Measurements from ENCODE around the gene GET4.

The GET4 gene

GRCh38 chr7:882336-883035 is 6.1 kb downstream of the GET4 start:
- no peak overlapping the region for H3K4me3 ChIP-seq (ENCODE audit: low read length)
- TF ChIP-seq ZNF274 (IDR thresholded peaks at IDR 0.05; ENCODE audit: low read depth, low read length): no peak

DNA sequence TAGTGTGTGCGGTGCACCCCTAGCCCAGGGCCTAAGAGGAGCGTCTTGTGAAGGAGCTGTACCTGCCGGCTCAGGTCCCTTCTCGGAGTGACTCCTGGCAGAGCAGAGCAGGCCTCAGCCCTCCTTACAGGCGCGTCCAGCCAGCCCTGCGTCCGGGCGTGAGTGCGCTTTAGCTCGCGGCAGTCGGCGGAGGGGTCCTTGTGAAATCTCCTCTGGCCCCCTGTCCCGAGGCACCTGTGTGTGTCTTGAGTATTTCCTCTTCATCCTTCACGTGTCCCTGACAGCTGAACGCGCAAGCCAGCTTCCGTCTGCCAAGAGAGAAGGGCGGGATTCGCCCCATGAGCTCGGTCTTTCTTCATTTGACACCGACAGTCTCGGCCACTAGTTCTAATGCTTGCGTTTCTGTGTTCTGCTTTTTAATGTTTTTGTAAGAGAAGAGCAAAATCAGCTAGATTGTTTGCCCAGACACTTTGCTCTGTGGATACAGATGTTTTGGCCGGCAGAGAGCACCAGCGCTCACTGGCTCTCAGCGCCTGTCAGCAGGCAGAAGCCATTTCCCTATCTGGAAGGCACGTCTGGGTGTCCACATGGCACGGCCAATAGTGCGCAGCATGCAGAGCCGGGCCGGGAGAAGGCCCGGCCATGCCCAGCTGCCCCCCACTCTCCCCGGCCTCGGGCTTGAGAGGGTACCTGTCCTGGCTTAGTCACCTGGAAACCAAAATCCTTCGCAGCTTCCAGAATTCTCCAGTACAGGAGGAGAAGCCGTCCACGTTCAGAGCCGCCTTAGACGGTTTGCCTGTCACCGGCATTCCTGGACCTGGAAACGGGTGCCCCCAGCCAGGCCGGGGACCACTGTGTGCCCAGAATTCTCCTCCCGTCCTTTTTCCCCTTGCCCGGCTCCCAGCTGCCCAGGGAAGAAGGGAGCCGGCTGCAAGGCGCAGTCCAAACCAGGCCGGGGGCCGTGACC is 7.0 kb downstream of the GET4 start:
- TF ChIP-seq ZNF274 (IDR thresholded peaks at IDR 0.05; ENCODE audit: low read depth, low read length): no peak
- H3K4me3 ChIP-seq (ENCODE audit: low read length): no peak overlapping the region

DNA sequence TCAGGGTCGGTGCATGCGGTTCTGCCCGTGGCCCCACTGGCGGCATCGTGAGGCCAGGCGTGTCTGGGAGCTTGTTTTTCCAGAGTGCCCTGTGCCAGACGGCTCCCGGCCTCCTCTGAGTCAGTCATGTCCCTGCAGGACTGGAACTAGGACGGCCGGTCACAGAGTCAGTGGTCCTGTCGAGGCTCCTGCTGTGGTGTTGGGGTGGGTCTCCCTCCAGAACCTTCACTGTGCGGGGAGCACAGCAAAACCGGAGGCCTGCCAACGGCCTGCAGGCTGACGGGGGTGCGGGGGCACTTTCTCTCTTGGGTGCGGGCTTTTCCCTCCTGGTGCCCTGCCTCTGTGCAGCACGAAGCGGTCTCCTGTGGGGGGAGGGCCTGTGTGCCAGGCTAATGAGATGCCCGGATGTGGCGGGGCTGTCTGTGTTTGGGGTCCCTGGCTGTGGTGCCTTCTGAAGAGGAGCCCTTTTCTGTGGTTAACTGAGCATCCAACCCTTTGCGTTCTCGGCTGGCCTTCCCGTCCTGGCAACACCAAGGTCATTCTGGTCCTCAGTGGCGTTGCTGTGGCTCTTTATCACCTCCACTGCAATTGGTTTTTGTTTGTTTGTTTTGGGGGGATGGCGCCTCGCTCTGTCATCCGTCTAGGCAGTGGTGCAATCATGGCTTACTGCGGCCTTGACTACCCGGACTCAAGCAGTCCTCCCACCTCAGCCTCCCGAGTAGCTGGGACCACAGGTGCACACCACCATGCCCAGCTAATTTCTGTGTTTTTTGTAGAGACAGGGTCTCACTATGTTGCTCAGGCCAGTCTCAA is 8.0 kb downstream of the GET4 start:
- TF ChIP-seq ZNF274 (IDR thresholded peaks at IDR 0.05; ENCODE audit: low read depth, low read length): no peak
- H3K4me3 ChIP-seq (ENCODE audit: low read length): no peak overlapping the region

DNA sequence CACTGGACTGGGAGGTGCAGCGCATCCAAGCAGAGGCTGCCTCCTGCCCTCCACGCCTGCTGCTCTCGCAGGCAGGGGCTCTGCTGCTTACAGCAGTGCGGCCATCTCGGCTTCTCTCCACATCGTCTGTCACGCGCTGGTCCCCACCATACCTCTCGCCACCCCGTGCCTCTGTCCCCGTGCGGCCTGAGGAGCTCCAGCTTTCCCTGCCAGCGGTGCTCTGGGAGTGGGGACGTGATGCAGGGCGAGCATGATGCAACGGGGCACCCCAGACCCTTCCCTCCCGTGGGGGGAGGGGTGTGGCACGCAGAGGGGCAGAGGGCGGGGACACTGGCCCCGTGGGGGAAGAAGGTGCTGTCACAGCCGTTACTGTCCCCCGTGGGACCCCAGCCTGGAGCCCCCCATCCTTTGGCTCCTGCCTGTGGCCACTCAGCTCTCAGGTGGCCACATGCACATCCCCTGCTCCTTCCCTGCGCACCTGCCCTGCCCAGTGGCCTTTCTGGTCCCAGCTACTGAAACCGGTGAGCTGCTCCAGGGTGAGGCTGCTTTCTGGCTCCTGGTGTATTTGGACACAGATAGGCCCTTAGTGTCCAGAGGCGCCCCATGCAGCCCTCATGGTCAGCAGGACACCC is 9.0 kb downstream of the GET4 start:
- no peak overlapping the region for H3K4me3 ChIP-seq (ENCODE audit: low read length)
- TF ChIP-seq ZNF274 (IDR thresholded peaks at IDR 0.05; ENCODE audit: low read depth, low read length): no peak

GRCh38 chr7:885893-886625 is 9.7 kb downstream of the GET4 start:
- no peak for TF ChIP-seq ZNF274 (IDR thresholded peaks at IDR 0.05; ENCODE audit: low read depth, low read length)
- H3K4me3 ChIP-seq (ENCODE audit: low read length): no peak overlapping the region

DNA sequence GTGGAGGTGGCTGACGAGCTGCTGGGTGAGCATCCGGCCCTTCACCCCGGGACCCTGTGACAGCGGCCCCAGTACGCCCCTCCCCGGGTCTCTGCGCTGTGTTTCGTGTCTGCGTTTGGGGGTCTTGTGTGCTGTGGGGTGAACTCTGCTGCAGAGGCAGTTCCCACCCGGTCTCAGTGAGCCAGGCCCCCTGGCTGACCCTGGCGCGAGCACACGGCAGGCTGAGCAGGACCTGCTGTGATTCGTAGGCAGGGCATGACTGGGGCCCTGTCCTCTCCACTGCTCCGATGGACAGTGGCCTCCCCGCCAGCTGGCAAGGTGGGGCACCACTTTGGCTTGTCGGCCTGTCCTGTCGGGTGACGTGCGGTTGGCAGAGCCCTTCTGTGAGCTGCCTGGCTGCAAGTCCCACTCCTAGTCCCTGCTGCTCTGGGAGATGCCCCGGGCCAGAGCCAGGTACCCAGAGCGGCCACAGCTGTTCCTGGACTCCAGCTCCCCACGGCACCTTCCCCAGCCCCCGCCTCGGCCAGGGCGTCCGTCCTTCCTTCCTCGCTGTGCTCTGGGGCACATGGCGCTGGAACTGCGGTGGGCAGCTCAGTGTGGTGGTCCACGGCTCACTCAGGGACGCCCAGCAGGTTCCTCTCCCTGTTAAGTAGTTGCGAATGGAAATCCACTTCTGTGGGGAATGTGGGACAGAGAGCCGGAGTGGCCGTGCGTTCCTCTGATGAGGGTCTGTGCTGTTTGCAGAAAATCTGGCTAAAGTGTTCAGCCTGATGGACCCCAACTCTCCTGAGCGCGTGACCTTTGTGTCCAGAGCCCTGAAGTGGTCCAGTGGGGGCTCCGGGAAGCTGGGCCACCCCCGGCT is 10.5 kb downstream of the GET4 start:
- TF ChIP-seq ZNF274 (IDR thresholded peaks at IDR 0.05; ENCODE audit: low read depth, low read length): no peak

GRCh38 chr7:887488-887820 is 11.1 kb downstream of the GET4 start:
- TF ChIP-seq ZNF274 (IDR thresholded peaks at IDR 0.05; ENCODE audit: low read depth, low read length): no peak
- no peak overlapping the region for H3K4me3 ChIP-seq (ENCODE audit: low read length)

More for the DNA sequence above, 10.5 kb downstream of the GET4 start:
- no peak overlapping the region for H3K4me3 ChIP-seq (ENCODE audit: low read length)

- no peak for TF ChIP-seq ZNF274 (IDR thresholded peaks at IDR 0.05; ENCODE audit: low read depth, low read length)
- H3K4me3 ChIP-seq (ENCODE audit: low read length): no peak overlapping the region
These were observed 12.0 kb downstream of the GET4 start for GRCh38 chr7:888081-889024.

- H3K4me3 ChIP-seq (ENCODE audit: low read length): no peak overlapping the region
- TF ChIP-seq ZNF274 (IDR thresholded peaks at IDR 0.05; ENCODE audit: low read depth, low read length): no peak
These were observed 12.7 kb downstream of the GET4 start for GRCh38 chr7:889025-889390.

GRCh38 chr7:889391-889790 is 13.0 kb downstream of the GET4 start:
- H3K4me3 ChIP-seq (ENCODE audit: low read length): no peak overlapping the region
- TF ChIP-seq ZNF274 (IDR thresholded peaks at IDR 0.05; ENCODE audit: low read depth, low read length): no peak

DNA sequence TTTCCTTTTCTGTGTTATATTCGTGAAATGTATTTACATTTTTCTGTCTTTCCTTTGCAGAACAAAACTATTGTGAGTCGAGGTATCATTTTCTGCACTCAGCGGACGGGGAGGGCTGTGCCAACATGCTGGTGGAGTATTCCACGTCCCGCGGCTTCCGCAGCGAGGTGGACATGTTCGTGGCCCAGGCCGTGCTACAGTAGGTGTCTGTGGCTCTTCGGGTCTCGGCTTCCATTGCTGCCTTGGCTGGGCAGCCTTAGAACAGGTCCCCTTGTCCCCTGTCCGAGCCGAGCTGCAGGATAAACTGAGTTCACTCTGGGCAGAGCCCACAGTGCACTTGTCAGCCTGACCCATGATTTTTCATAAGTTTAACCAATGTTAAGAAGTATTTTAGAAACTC is 14.5 kb downstream of the GET4 start:
- no peak overlapping the region for H3K4me3 ChIP-seq (ENCODE audit: low read length)
- TF ChIP-seq ZNF274 (IDR thresholded peaks at IDR 0.05; ENCODE audit: low read depth, low read length): no peak
